DOHH2 (cell line): Measurements from ENCODE around the gene CLRN3.

Experiments
- H3F3A ChIP-seq: fragments of 200-600 bp; sonication (generic), shearing (Covaris generic); 2 replicates; pipeline ENCODE4 v1.6.0; 2016; ENCODE audit warnings: antibody characterized with exemption, mild to moderate bottlenecking; ENCODE audit not compliant: control insufficient read depth, insufficient read depth
- H3K27ac ChIP-seq: fragments of 200-600 bp; sonication (generic); 2 replicates; pipeline ENCODE4 v1.5.1; 2014; ENCODE audit warnings: low read depth, mild to moderate bottlenecking, low read length, moderate library complexity
- H3K27me3 ChIP-seq: fragments of 200-600 bp; sonication (generic); 2 replicates; pipeline ENCODE4 v1.6.1; 2014; ENCODE audit warnings: mild to moderate bottlenecking, low read length, mixed read lengths; ENCODE audit not compliant: control insufficient read depth
- H3K36me3 ChIP-seq: fragments of 200-600 bp; sonication (generic); 2 replicates; pipeline ENCODE4 v1.6.1; 2014; ENCODE audit warnings: mild to moderate bottlenecking, low read length, moderate library complexity, mixed read lengths; ENCODE audit not compliant: control insufficient read depth
- H3K4me1 ChIP-seq: fragments of 200-600 bp; sonication (generic); 2 replicates; pipeline ENCODE4 v1.6.1; 2014; ENCODE audit warnings: mild to moderate bottlenecking, low read length, mixed read lengths; ENCODE audit not compliant: control insufficient read depth
- H3K4me2 ChIP-seq: fragments of 200-600 bp; sonication (generic); 2 replicates; pipeline ENCODE4 v1.6.0; 2014; ENCODE audit warnings: mild to moderate bottlenecking, low read length, moderate library complexity
- H3K4me3 ChIP-seq: fragments of 200-600 bp; sonication (generic); 2 replicates; pipeline ENCODE4 v1.5.1; 2014; ENCODE audit warnings: mild to moderate bottlenecking, low read length, mixed read lengths
- H3K79me2 ChIP-seq: fragments of 200-600 bp; sonication (generic); 2 replicates; pipeline ENCODE4 v1.6.1; 2014; ENCODE audit warnings: mild to moderate bottlenecking, low read length, mixed read lengths; ENCODE audit not compliant: control insufficient read depth
- H3K9me2 ChIP-seq: fragments of 200-600 bp; sonication (generic); replicated peaks from 2 replicates; pipeline ENCODE4 v1.6.1; 2014; ENCODE audit warnings: mild to moderate bottlenecking, low read length, mixed read lengths; ENCODE audit not compliant: control insufficient read depth
- H3K9me3 ChIP-seq: fragments of 200-600 bp; sonication (generic); 2 replicates; pipeline ENCODE4 v1.6.1; 2014; ENCODE audit warnings: antibody characterized with exemption, low read length, mixed read lengths; ENCODE audit not compliant: control insufficient read depth, insufficient read depth
- H4K20me1 ChIP-seq: fragments of 200-600 bp; sonication (generic); 2 replicates; pipeline ENCODE4 v1.6.0; 2014; ENCODE audit warnings: low read depth, mild to moderate bottlenecking, antibody characterized with exemption, low read length, moderate library complexity; ENCODE audit not compliant: control insufficient read depth, insufficient read depth
- CTCF ChIP-seq: fragments of 200-600 bp; sonication (generic); IDR thresholded peaks from one replicate; pipeline ENCODE4 v1.5.1; 2014; ENCODE audit warnings: antibody characterized with exemption, mild to moderate bottlenecking, low read depth, low read length; ENCODE audit not compliant: poor library complexity, severe bottlenecking
- EZH2phosphoT487 ChIP-seq: fragments of 200-600 bp; sonication (generic); IDR thresholded peaks from 2 replicates; pipeline ENCODE4 v1.6.1; 2017; ENCODE audit warnings: borderline replicate concordance, mild to moderate bottlenecking, antibody characterized with exemption, low read length, moderate library complexity, mixed read lengths

The CLRN3 gene

GRCh38 chr10:127937069-127937468 is 44.3 kb upstream of the CLRN3 start:
- Histone ChIP-seq H3K9me2 (no peaks in the 10 kb centered on the region), H3K4me1 (no peaks in the 10 kb centered on the region), H3K9me3 (no peaks in the 10 kb centered on the region), H3F3A (no peaks in the 10 kb centered on the region), H3K4me2 (no peak overlapping the region), H3K79me2 (no peaks in the 10 kb centered on the region), H3K4me3 (no peak overlapping the region), H3K27me3 (peaks cover 6% of the 10 kb centered on the region; the same call in 1 of the 2 replicates), H3K36me3 (no peaks in the 10 kb centered on the region), H3K27ac (no peak overlapping the region), H4K20me1 (no peaks in the 10 kb centered on the region)
- TF ChIP-seq CTCF (no peak), EZH2phosphoT487 (no peak)

GRCh38 chr10:127935071-127935561 is 42.4 kb upstream of the CLRN3 start:
- TF ChIP-seq CTCF = no peak
- TF ChIP-seq EZH2phosphoT487 = no peak
- Histone ChIP-seq H3K79me2 (no peaks in the 10 kb centered on the region), H3F3A (no peaks in the 10 kb centered on the region), H3K9me3 (no peaks in the 10 kb centered on the region), H3K4me3 (no peak overlapping the region), H4K20me1 (no peaks in the 10 kb centered on the region), H3K4me1 (no peaks in the 10 kb centered on the region), H3K9me2 (no peaks in the 10 kb centered on the region), H3K27me3 (peaks cover 6% of the 10 kb centered on the region; the same call in 1 of the 2 replicates), H3K4me2 (no peak overlapping the region), H3K36me3 (no peaks in the 10 kb centered on the region), H3K27ac (no peak overlapping the region)

- H3K36me3 ChIP-seq = no peaks in the 10 kb centered on the region
- H3K27me3 ChIP-seq = peaks cover 6% of the 10 kb centered on the region; the same call in 1 of the 2 replicates
- no peaks in the 10 kb centered on the region for H3K4me1 ChIP-seq
- no peaks in the 10 kb centered on the region for H3F3A ChIP-seq
- no peaks in the 10 kb centered on the region for H3K9me3 ChIP-seq
- no peak overlapping the region for H3K4me3 ChIP-seq
- TF ChIP-seq CTCF (no peak), EZH2phosphoT487 (no peak)
- H3K4me2 ChIP-seq = no peak overlapping the region
- no peak overlapping the region for H3K27ac ChIP-seq
- H3K79me2 ChIP-seq = no peaks in the 10 kb centered on the region
- no peaks in the 10 kb centered on the region for H3K9me2 ChIP-seq
- H4K20me1 ChIP-seq = no peaks in the 10 kb centered on the region
Observed at GRCh38 chr10:127934383-127934782, 41.6 kb upstream of the CLRN3 start.
